22Rv1 (cell line): ENCODE measurements around the gene PSG11.

Experiments
- H3K27ac ChIP-seq: fragments of 450-650 bp; 2 replicates; pipeline ENCODE4 v1.5.1; 2017
- CTCF ChIP-seq: fragments of 450-650 bp; IDR thresholded peaks from 2 replicates; pipeline ENCODE4 v1.5.1; 2017; ENCODE audit warnings: mild to moderate bottlenecking
- ZFX ChIP-seq: fragments of 450-650 bp; IDR thresholded peaks from 2 replicates; pipeline ENCODE4 v1.6.1; 2017; ENCODE audit warnings: antibody characterized with exemption, borderline replicate concordance

PSG11 gene

GRCh38 chr19:42961119-42961518 is 65.2 kb downstream of the PSG11 start:
- no peak overlapping the region for H3K27ac ChIP-seq
- TF ChIP-seq ZFX (no peak), CTCF (no peak)
